Stimulated activated CD4-positive, alpha-beta T cell treated with anti-CD3 and anti-CD28 coated beads, Interleukin-1b, Interleukin-23, amount 100 ng/mL, for 48 hours (primary cell): ENCODE measurements around the gene GALNT1.

ENCODE experiments used
- DNase-seq: peaks from one replicate; pipeline ENCODE4 v3.0.0-alpha.2; 2020

GALNT1 gene

GRCh38 chr18:35728676-35729075 is 147.1 kb downstream of the GALNT1 start:
- no peak for DNase-seq

- DNase-seq: no peak
These were observed 148.6 kb downstream of the GALNT1 start for GRCh38 chr18:35729991-35730668.

GRCh38 chr18:35730691-35731370 is 149.3 kb downstream of the GALNT1 start:
- DNase-seq: no peak

GRCh38 chr18:35731701-35732100 is 150.2 kb downstream of the GALNT1 start:
- DNase-seq: no peak

- DNase-seq: no peak
These were observed 150.6 kb downstream of the GALNT1 start for GRCh38 chr18:35732162-35732561.

GRCh38 chr18:35732636-35733035 is 151.1 kb downstream of the GALNT1 start:
- DNase-seq: no peak

- no peak for DNase-seq
These were observed 151.9 kb downstream of the GALNT1 start for GRCh38 chr18:35733408-35733807.

GRCh38 chr18:35736696-35737095 is 155.2 kb downstream of the GALNT1 start:
- DNase-seq: no peak

GRCh38 chr18:35739778-35740177 is 158.2 kb downstream of the GALNT1 start:
- DNase-seq: no peak

- DNase-seq: no peak
These were observed 159.1 kb downstream of the GALNT1 start for GRCh38 chr18:35740656-35741055.

GRCh38 chr18:35743916-35744315 is 162.4 kb downstream of the GALNT1 start:
- no peak for DNase-seq

GRCh38 chr18:35745814-35746213 is 164.3 kb downstream of the GALNT1 start:
- no peak for DNase-seq

GRCh38 chr18:35746826-35747339 is 165.3 kb downstream of the GALNT1 start:
- DNase-seq: no peak

GRCh38 chr18:35747894-35748472 is 166.4 kb downstream of the GALNT1 start:
- DNase-seq: no peak

- DNase-seq: no peak
These were observed 168.2 kb downstream of the GALNT1 start for GRCh38 chr18:35749701-35750100.

- no peak for DNase-seq
These were observed 169.4 kb downstream of the GALNT1 start for GRCh38 chr18:35750929-35751328.

GRCh38 chr18:35753306-35753910 is 171.9 kb downstream of the GALNT1 start:
- DNase-seq: no peak

- DNase-seq: no peak
These were observed 172.9 kb downstream of the GALNT1 start for GRCh38 chr18:35754464-35754863.

- no peak for DNase-seq
These were observed 173.8 kb downstream of the GALNT1 start for GRCh38 chr18:35755369-35755768.

- DNase-seq: peak; percentile 53
These were observed 175.1 kb downstream of the GALNT1 start for GRCh38 chr18:35756506-35757117.
